GM18868 (cell line): ENCODE results near the gene GATB.

Experiments
- ATAC-seq: cut with Tn5 transposase; IDR thresholded peaks from one replicate; pipeline ENCODE4 v1.9.1; 2021; ENCODE audit warnings: mild to moderate bottlenecking, moderate library complexity; ENCODE audit not compliant: unreplicated experiment

GATB gene

DNA sequence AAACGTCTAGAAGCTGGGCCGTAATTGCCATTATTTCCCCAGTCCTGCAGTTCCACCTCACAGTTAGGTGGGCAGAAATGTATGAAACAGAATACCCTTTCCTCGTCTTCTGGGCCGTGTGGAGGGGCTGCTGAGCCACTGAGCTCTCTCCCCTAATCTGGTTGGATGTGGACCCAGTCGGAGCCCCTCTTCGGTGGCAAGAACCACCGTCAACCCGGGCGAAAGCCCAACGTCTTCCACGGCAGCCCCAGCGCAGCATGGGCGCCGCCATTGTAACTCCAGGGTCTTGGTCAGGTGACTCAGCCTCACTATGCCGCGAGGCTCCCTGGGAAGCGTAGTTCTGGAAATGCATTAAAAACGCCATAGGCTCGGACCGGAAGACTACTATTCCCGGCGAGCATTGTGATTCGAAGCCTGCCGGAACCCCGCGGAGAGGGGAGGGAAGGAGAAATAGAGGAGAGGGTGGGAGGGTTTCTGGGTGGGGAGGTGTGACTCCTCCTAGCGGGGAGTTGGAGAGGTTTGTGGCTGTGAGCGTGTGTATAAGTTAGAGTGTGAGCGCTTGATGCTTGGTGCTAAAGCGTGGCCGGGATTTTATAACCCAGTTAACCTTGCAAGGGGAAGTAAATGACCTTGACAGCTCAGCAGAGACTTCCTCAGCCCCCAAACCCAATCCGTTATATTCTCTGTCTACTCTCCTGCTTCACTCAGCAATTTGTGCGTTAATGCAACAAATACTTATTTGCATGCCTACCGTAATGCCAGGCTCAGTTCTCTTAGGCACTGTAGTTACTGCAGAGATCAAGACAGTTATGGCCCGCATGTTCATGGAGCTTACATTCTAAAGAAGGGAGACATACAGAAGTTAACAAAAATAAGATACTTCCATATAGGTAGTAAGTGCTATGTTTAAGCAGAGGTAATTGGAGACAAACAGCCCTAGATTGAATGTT, at the start of gene GATB:
Gene GATB (minus strand): TSS at position 296 of the 950 bp plus-strand sequence. CDS start 25 bp downstream, at position 271.
- peak; percentile 99 for ATAC-seq

DNA sequence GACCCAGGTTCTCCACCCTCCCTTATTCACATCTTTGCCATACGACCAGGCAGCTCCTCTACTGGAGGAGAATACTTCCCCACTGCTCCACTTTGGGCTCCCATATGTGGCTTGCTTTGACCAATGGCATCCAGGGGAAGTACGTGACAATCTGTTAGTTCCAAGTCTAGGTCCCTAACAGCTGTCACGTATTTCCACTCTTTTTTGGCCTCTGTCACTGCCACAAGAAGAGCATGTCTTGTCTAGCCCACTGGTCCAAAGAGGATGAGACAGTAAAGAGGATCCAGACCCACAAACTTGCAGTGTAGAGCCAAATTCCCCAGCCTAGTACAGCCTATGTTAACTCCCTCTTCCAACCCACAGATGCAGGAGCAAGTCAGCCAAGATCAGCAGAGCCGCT, 49.7 kb upstream of the GATB start:
- ATAC-seq, result no peak

DNA sequence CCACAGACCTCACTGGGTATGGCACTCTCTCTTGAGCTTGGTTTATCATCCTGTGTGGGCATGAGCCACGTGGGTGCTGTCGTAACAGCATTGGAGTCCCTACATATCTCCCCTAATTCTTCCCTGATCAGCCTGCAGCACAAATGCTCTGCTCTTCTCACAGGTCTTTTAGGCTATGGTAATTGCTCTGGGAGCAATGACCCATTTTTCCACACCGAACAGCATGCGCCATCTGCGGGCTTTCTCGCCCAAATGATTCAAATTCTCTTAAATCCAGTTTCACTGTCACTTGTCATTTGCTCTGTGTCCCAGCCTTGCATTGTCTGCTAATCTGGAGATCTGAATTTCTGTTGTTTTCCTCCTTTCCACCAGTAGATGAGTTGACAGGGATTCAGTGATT, 48.9 kb upstream of the GATB start:
- no peak for ATAC-seq

GRCh38 chr4:151808542-151808941, 47.7 kb upstream of the GATB start:
- no peak for ATAC-seq

DNA sequence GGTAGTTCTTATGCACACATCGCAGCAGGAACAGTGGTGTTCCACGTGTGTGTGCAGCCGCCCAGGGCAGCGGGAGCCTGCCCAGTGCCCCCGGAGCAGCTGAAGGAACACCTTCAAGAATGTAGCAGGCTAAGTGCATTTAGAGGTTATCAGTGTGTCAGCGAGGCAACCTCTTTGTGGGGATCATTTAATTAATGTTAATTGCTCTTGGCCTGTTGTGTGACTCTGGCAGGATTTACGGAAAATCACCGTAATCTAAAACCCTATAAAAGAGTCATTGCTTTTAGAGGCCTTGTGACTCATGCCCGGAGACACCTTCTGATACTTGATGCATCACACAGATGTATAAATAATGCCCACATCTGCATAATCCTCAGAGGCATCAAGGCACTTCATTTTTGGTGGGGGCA, 47.3 kb upstream of the GATB start:
- no peak for ATAC-seq

GRCh38 chr4:151807220-151807619, 46.4 kb upstream of the GATB start:
- no peak for ATAC-seq

DNA sequence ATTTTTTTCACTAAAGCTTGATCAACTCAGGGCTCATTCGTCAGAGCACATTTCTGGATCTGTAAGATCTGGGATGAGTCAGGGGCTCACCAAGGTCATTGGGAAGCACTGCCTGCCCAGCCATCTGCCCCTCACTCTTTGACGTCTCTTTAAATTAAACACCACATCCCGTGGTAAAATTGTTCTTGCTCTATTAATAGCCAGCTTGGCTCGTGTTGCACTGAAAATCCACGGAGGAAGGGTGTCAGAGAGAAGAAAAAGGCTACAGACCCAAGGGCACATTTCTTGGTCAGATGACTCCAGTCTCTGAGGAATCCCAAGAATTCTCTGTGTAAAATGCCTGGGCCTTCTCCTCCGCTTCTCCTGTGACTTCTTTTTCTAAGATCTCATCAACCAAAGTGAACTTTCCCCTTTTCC, 45.7 kb upstream of the GATB start:
- ATAC-seq, result no peak

DNA sequence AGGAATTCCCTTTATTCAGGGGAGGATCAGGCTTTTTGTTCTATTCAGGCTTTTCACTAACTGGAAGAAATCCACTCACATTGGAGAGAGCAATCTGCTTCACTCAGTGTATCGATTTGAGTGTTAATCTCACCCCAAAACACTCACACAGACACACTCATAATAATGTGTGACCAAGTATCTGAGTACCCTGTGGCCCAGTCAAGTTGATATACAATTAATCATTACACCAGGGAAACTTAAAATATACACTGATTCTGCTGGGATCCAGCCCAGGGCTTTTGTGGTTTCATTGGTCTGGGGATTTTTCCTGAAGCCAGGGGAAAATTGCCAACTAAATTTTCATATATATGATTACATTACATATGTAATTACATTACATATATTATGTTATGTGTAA, 44.0 kb upstream of the GATB start:
- no peak for ATAC-seq

GRCh38 chr4:151804086-151804630, 43.4 kb upstream of the GATB start:
- no peak for ATAC-seq

DNA sequence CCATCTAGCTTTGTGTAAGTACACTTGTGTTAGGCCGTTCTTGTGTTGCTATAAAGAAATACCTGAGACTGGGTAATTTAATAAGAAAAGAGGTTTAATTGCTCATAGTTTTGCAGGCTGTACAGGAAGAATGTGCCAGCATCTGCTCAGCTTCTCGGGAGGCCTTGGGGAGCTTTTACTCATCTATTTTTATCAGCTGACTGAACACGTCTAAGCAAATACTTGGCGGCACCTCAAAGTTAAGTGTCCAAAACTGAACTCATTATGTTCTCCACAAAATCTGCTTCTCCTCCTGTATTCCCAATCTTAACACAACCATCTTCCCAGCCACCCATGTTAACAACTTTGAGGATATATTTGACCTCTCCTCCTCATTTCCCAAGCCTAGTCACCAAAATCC, 42.4 kb upstream of the GATB start:
- ATAC-seq, result no peak

DNA sequence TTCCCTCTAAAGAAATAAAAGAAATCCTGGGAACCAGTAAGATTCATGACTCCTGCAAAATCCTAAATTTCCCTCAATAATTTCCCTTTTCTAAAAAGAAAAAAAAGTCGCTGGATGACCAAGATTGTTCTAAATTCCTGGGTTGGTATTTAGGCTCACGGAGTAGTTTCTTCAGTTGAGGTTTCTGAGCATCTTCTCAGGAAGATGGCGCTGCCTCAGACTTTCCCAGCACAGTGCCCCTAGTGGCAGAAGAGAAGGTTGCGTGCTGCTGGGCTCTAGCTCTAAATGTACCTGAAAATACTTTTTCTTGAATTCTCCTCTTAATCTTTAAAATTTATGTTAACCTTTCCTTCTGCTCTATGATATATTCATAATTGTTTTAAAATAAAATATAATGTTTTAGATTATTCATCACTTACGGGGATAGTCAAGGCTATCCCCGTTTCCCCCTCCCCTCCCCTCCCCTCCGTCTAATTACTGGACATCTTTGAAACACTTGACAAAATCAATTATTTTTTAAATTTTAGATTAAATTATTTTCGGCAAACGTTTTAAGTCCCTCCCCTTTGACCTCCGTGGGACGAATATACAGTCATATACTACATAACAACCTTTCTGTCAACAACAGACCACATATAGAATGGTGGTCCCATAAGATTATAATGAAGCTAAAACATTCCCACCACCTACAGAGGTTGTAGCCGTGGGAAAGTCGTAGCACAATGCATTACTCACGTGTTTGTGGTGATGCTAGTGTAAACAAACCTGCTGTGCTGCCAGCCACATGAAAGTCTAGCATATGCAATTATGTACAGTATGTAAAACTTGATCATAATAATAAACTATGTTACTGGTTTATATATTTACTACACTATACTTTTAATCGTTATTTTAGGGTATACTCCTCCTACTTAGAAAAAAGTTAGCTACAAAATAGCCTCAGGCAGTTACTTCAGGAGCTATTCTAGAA, 41.0 kb upstream of the GATB start:
- peak; percentile 63 for ATAC-seq

- ATAC-seq, result no peak
Observed at GRCh38 chr4:151799417-151800012, 38.7 kb upstream of the GATB start.

- ATAC-seq, result peak; percentile 63
Observed at GRCh38 chr4:151798678-151799416, 38.0 kb upstream of the GATB start.

GRCh38 chr4:151797853-151798252, 37.0 kb upstream of the GATB start:
- ATAC-seq, result no peak

GRCh38 chr4:151797131-151797530, 36.3 kb upstream of the GATB start:
- no peak for ATAC-seq

DNA sequence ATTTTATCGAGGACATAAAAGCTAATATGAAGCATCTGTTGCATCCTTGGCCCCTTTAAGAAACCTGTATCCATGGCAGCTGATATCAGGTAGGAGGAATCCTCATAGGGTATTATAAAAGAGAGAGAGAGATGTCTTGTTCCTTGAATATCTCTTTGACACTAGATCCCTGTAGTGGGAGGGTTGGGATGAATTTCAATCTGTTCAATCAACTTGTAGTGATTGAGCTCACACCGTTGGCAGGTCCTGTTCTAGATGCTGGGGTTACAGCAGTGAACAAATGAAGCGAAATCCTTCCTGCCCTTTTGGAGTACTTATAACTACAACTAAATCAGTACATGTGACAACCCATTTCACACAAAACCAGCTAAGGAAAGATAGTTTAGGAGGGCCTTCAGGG, 35.3 kb upstream of the GATB start:
- no peak for ATAC-seq

DNA sequence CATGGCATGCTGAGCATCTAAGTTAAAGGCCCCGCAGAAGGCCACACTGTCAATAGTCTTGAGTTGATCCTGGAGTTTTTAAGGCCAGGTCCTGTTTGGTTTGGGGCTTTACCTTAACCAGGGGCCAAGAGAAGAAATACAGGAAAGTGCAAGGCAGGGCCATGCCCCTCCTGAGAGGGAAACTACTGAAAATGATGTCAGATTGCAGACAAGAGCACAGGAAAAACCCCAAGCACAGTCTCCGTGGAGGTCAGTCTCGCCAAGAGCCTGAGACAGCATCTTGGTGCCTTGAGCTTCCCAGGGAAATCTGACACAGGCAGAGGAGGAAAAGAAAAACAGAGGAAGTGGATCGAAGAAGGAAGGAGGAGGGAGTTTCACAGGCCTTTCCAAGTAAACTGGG, 32.2 kb upstream of the GATB start:
- ATAC-seq, result peak; percentile 42

- no peak for ATAC-seq
Observed at GRCh38 chr4:151792530-151792929, 31.7 kb upstream of the GATB start.

GRCh38 chr4:151788021-151788420, 27.2 kb upstream of the GATB start:
- no peak for ATAC-seq

DNA sequence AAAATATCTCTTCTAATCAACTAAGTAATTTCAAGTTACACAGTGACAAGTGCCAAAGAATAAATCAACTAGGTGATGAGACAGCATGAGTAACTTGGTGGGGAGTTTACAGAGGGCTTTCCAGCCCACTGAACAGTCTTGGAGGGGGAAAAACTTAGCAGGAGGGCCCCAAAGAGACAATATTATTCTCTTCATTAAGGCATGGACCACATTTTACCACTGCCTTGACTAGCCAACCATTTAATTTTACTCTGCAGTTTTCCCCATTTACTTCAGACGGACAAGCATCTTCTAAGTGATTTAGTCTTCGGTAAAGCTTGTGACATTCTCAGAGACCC, 25.3 kb upstream of the GATB start:
- peak; percentile 57 for ATAC-seq
